ENCODE data around the gene STON2.
A peak's percentile ranks its signal among the peaks of the same experiment; 100 is the strongest.

STON2 gene

GRCh38 chr14:81220580-81220829 is 179.6 kb downstream of the STON2 start:
- DNase-seq = no peak

- DNase-seq = peak; percentile 38
Measured at GRCh38 chr14:81219759-81220579, 180.2 kb downstream of the STON2 start.

DNA sequence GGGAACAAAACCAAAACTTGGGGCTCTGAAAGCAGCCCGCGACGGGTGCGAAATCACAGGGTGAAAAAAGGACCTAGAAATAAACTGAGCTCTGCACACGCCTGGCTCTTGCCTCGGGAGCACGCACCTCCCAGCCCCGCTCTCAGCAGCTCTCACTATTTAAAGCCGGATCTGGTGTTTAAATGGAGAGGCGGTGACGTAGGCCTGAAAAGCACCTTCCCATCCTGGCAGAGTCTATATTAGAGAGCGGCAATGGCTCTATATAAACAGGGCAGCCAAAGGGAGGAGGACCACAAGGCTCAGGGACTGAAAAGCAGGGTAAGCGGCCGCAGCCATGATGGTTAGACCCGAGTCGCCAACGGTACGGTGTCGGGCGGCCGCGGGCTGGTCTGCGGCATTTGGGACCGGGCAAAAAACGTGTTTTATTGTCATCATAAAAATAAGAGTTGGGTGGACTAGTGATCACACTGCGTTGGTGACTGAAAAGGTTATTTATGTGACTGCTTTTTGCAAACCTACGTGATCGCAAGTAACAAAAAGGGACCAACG is 180.8 kb downstream of the STON2 start:
- peak; percentile 97 for DNase-seq

DNA sequence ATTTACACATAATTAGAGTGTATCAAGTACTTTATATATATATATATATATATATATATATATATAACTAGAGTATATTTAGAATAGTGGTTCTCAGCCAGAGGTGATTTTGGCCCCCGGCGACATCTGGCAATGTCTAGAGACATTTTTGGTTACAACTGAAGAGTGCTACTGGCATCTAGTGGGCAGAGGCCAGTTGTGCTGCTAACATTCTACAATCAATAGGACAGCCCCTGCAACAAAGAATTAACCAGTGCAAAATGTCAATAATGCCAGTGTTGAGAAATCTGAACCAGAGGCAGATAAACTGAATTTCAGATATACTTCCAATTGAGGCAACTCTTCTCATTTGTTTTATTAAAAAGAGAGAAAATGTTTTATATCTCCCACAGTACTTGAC is 188.3 kb downstream of the STON2 start:
- DNase-seq = no peak

All from COR-L47 (cell line).